ENCODE results near the gene REG3A. TPM values are rescaled to one million over a fixed set of nuclear protein-coding genes. Genes with fewer than 3 reads are reported as not detected.

The REG3A gene
- total RNA-seq, result not detected in 2 replicates

DNA sequence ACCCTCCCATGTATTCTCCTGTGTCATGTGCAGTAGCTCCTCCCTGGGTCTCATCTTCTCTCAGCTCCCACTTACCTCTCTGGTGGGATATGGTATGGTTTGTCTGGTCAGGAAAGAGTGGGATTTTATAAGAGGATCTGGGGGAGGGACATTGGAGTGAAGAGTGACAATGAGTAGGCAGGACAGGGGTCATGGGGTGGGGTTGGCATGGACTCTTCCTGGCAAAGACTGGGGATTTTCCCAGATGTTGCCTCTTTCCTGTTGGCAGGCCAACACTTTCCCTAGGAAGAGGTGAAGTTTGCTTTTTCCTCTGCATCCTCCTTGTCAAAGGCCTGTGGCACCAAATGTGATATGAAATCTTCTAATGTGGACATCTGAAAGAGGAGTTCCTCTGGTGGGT is at the start of gene REG3A:
Gene REG3A (minus strand): TSS at position 101 of the 400 bp plus-strand sequence. CDS start 348 bp downstream, outside the sequence.

DNA sequence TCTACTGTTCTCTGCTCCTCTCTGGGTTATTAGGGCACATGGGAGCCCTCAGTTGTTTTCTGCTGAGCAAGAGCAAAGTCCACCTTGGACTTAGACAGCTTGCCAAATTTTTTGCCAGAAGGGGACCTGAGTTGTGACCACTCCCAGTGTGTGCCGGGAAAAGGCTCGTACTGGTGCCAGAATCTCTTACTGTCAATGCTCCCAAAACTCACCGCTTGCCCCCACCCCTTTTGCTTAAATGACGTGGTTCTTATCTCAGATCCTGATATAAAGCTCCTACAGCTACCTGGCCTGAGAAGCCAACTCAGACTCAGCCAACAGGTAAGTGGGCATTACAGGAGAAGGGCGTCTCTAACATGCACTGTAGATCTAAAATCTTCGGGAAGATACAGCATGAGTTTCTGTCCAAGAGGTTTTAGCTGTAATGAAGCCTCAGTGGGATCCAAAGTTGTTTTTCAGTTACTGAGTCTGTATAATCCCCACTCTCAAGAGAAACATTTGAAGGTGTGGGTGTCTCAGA is 39.3 kb downstream of the REG3A start, which contains the start of gene REG1A:
Gene REG1A (plus strand): TSS at position 295 of the 520 bp plus-strand sequence. CDS start 374 bp downstream, outside the sequence.

Other genes starting within 250 kb of the REG3A start
- not detected in 2 replicates for gene REG3G, start 134.1 kb downstream of the REG3A start, total RNA-seq
- gene REG1B, start 71.8 kb downstream of the REG3A start, total RNA-seq, result not detected in 2 replicates
- not detected in 2 replicates for gene REG1A, start 39.3 kb downstream of the REG3A start, total RNA-seq

All from pericardium fibroblast (primary cell).